Measurements from ENCODE around the gene TXNIP.

- no peak for TF ChIP-seq POLR2AphosphoS5 (IDR thresholded peaks at IDR 0.05; ENCODE audit: low read depth, low read length)
- TF ChIP-seq POLR2A (IDR thresholded peaks at IDR 0.05; ENCODE audit: low read depth, low read length), result no peak
- TF ChIP-seq TAF1 (IDR thresholded peaks at IDR 0.05; ENCODE audit: low read depth, low read length), result no peak
- no peak for TF ChIP-seq PAX5 (IDR thresholded peaks at IDR 0.05; ENCODE audit: insufficient read depth, low read length, severe bottlenecking)
Observed at GRCh38 chr1:145959333-145959732, 37.0 kb downstream of the TXNIP start.
